ENCODE data around the gene HINFP. TPM values are rescaled to one million over a fixed set of nuclear protein-coding genes. Genes with fewer than 3 reads are reported as not detected.
A peak's percentile ranks its signal among the peaks of the same experiment; 100 is the strongest.
"Not testable (repeated sequence)": the region's sequence is repeated elsewhere in the genome, so short reads cannot be mapped to it uniquely, and the experiment has no call there.

HINFP gene
- polyA plus RNA-seq, 3 donors = 28.2 to 42.9 (median 29.1) TPM

GRCh38 chr11:119093942-119094815 lies 27.2 kb upstream of the HINFP start:
- DNase-seq (ENCODE audit: extremely low read depth in 1 of 11, low read depth in 9 of 11, low spot score in 4 of 11) = no peak

- DNase-seq (ENCODE audit: extremely low read depth in 1 of 11, low read depth in 9 of 11, low spot score in 4 of 11) = peak in 2 of 11 donors; percentile 68 to 70
Observed at GRCh38 chr11:119094816-119095065, 26.6 kb upstream of the HINFP start.

- DNase-seq (ENCODE audit: extremely low read depth in 1 of 11, low read depth in 9 of 11, low spot score in 4 of 11) = peak; percentile 97 to 100 (median 99)
Observed at GRCh38 chr11:119095066-119095880, 26.1 kb upstream of the HINFP start.

- no peak for DNase-seq (ENCODE audit: extremely low read depth in 1 of 11, low read depth in 9 of 11, low spot score in 4 of 11)
Observed at GRCh38 chr11:119099711-119100110, 21.7 kb upstream of the HINFP start.

GRCh38 chr11:119100246-119100970 lies 21.0 kb upstream of the HINFP start:
- DNase-seq (ENCODE audit: extremely low read depth in 1 of 11, low read depth in 9 of 11, low spot score in 4 of 11) = no peak

- DNase-seq (ENCODE audit: extremely low read depth in 1 of 11, low read depth in 9 of 11, low spot score in 4 of 11) = no peak
Observed at GRCh38 chr11:119100994-119101758, 20.2 kb upstream of the HINFP start.

GRCh38 chr11:119101759-119102423 lies 19.5 kb upstream of the HINFP start, which contains the start of gene DPAGT1:
Gene DPAGT1 (minus strand): TSS chr11:119101853. CDS start chr11:119101655, 198 bp downstream.
- peak in 10 of 11 donors; percentile 85 to 95 (median 93) for DNase-seq (ENCODE audit: extremely low read depth in 1 of 11, low read depth in 9 of 11, low spot score in 4 of 11)

GRCh38 chr11:119103161-119103664 lies 18.2 kb upstream of the HINFP start:
- DNase-seq (ENCODE audit: extremely low read depth in 1 of 11, low read depth in 9 of 11, low spot score in 4 of 11) = not testable (repeated sequence)

- no peak for DNase-seq (ENCODE audit: extremely low read depth in 1 of 11, low read depth in 9 of 11, low spot score in 4 of 11)
Observed at GRCh38 chr11:119103793-119104192, 17.6 kb upstream of the HINFP start.

GRCh38 chr11:119106564-119107537 lies 14.5 kb upstream of the HINFP start, which contains the start of gene C2CD2L:
Gene C2CD2L (plus strand): TSS chr11:119107344. CDS start chr11:119107742, 398 bp downstream.
- DNase-seq (ENCODE audit: extremely low read depth in 1 of 11, low read depth in 9 of 11, low spot score in 4 of 11) = peak in 6 of 11 donors; percentile 76 to 83 (median 82)

- no peak for DNase-seq (ENCODE audit: extremely low read depth in 1 of 11, low read depth in 9 of 11, low spot score in 4 of 11)
Observed at GRCh38 chr11:119107538-119108145, 13.7 kb upstream of the HINFP start.

- peak in 1 of 11 donors; percentile 57 for DNase-seq (ENCODE audit: extremely low read depth in 1 of 11, low read depth in 9 of 11, low spot score in 4 of 11)
Observed at GRCh38 chr11:119108146-119108856, 13.1 kb upstream of the HINFP start.

- DNase-seq (ENCODE audit: extremely low read depth in 1 of 11, low read depth in 9 of 11, low spot score in 4 of 11) = no peak
Observed at GRCh38 chr11:119108857-119109221, 12.5 kb upstream of the HINFP start.

GRCh38 chr11:119109843-119110242 lies 11.5 kb upstream of the HINFP start:
- DNase-seq (ENCODE audit: extremely low read depth in 1 of 11, low read depth in 9 of 11, low spot score in 4 of 11) = no peak

- no peak for DNase-seq (ENCODE audit: extremely low read depth in 1 of 11, low read depth in 9 of 11, low spot score in 4 of 11)
Observed at GRCh38 chr11:119110439-119110838, 10.9 kb upstream of the HINFP start.

Measured in renal cortex interstitium (tissue), 11 donors.